ENCODE measurements around the gene ERCC2.
A peak's percentile ranks its signal among the peaks of the same experiment; 100 is the strongest.

The ERCC2 gene

GRCh38 chr19:45402298-45403061 is 32.1 kb upstream of the ERCC2 start:
- no peak for DNase-seq (ENCODE audit: extremely low read depth, low read depth)
- H3K4me3 ChIP-seq (replicated peaks; ENCODE audit: low read depth, low read length), result no peak overlapping the region
- TF ChIP-seq, protein P1, sequence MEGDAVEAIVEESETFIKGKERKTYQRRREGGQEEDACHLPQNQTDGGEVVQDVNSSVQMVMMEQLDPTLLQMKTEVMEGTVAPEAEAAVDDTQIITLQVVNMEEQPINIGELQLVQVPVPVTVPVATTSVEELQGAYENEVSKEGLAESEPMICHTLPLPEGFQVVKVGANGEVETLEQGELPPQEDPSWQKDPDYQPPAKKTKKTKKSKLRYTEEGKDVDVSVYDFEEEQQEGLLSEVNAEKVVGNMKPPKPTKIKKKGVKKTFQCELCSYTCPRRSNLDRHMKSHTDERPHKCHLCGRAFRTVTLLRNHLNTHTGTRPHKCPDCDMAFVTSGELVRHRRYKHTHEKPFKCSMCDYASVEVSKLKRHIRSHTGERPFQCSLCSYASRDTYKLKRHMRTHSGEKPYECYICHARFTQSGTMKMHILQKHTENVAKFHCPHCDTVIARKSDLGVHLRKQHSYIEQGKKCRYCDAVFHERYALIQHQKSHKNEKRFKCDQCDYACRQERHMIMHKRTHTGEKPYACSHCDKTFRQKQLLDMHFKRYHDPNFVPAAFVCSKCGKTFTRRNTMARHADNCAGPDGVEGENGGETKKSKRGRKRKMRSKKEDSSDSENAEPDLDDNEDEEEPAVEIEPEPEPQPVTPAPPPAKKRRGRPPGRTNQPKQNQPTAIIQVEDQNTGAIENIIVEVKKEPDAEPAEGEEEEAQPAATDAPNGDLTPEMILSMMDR (IDR thresholded peaks at IDR 0.05; ENCODE audit: low read depth, low read length, missing control alignments), result peak; percentile 70

DNA sequence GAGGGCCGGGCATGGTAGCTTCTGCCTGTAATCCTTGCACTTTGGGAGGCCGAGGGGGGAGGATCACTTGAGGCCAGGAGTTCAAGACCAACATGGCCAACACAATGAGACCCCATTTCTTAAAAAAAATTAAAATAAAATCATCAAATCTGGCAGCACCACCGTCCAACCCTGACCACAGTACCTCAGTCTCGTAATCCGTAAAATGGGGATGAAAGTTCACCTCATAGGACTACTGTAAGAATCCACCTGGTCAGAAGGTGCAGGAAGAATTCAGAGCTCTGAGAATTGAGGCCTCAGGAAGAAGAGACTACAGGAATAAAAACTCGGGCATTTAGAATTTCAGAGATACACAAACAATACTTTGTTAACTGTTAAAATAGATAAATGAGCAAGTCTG is 31.4 kb upstream of the ERCC2 start:
- DNase-seq (ENCODE audit: extremely low read depth, low read depth), result no peak
- TF ChIP-seq, protein P1 (IDR thresholded peaks at IDR 0.05; ENCODE audit: low read depth, low read length, missing control alignments), result no peak
- H3K4me3 ChIP-seq (replicated peaks; ENCODE audit: low read depth, low read length), result no peak overlapping the region

DNA sequence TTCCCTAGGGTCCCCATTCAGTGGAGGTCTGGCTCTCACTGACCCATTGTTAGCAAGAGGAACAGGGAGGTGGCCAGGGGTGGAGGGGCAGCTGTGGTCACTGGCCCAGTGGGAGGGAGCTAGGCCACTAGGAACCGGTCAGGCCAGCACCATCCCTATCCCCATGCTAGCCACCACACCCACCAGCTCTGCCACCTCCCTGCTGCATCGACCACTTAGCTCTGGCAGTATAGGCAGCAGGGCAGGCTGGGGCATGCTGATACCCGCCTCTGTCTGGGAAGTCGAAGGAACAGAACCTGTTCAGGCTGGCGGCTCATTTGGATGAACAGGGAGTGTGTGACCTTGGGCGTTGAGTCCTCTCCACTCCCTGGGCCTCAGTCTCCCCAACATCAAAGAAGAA is 29.8 kb upstream of the ERCC2 start:
- TF ChIP-seq, protein P1 (IDR thresholded peaks at IDR 0.05; ENCODE audit: low read depth, low read length, missing control alignments), result no peak
- DNase-seq (ENCODE audit: extremely low read depth, low read depth), result no peak
- H3K4me3 ChIP-seq (replicated peaks; ENCODE audit: low read depth, low read length), result no peak overlapping the region

- TF ChIP-seq, protein P1 (IDR thresholded peaks at IDR 0.05; ENCODE audit: low read depth, low read length, missing control alignments), result no peak
- H3K4me3 ChIP-seq (replicated peaks; ENCODE audit: low read depth, low read length), result no peak overlapping the region
- DNase-seq (ENCODE audit: extremely low read depth, low read depth), result no peak
These were observed 25.6 kb upstream of the ERCC2 start for GRCh38 chr19:45395821-45396617.

DNA sequence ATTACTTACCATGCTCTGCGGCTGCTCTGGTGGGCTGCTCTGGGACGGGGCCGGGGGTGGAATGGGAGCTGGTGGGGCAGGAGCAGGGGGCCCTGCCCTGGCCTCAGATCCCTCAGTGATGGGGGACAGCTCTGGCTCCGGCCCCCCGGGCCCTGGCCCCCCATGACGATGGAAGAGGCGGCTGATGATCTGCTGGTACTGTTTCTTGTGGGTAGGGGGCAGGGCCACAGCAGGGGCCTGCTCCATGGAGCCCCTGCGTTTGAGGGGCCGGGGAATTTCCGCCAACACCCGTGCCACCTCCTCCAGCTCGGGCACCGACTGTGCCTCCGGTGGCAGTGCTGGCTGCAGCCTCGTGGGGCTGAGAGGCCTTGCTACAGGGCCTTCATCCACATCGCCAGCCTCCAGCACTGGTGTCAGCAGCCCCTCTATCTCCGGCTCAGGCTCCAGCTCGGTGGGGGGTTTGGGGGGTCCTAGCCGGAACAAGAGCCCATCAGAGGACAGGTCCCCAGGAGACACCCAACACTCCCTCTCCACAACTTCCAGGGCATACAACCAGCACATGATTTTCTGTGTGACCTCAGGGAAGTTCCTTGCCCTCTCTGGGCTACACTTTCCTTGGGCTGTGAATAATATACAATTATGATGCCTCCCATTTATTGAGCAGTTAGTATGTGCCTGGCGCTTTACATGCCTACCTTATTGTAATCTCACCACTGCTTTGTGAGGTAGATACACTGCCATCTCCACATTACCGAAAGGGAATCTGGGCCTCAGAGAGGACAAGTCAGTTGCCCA is 21.7 kb upstream of the ERCC2 start:
- DNase-seq (ENCODE audit: extremely low read depth, low read depth), result no peak
- TF ChIP-seq, protein P1 (IDR thresholded peaks at IDR 0.05; ENCODE audit: low read depth, low read length, missing control alignments), result no peak
- H3K4me3 ChIP-seq (replicated peaks; ENCODE audit: low read depth, low read length), result no peak overlapping the region

- TF ChIP-seq, protein P1 (IDR thresholded peaks at IDR 0.05; ENCODE audit: low read depth, low read length, missing control alignments), result no peak
- H3K4me3 ChIP-seq (replicated peaks; ENCODE audit: low read depth, low read length), result no peak overlapping the region
- DNase-seq (ENCODE audit: extremely low read depth, low read depth), result no peak
These were observed 21.0 kb upstream of the ERCC2 start for GRCh38 chr19:45391346-45391745.
